ENCODE data around the gene PRKAG2. TPM values are rescaled to one million over a fixed set of nuclear protein-coding genes. Genes with fewer than 3 reads are reported as not detected.

The PRKAG2 gene
- total RNA-seq, 1 experiment from 2014 or later: 28.2 TPM

- H3K27me3 ChIP-seq (replicated peaks): no peaks in the 10 kb centered on the region
- no peaks in the 10 kb centered on the region for H3K9me3 ChIP-seq (replicated peaks)
These were observed 369.1 kb downstream of the PRKAG2 start for GRCh38 chr7:151507806-151508205.

GRCh38 chr7:151506901-151507382 lies 370.0 kb downstream of the PRKAG2 start:
- Histone ChIP-seq H3K9me3 (replicated peaks) (no peaks in the 10 kb centered on the region), H3K4me3 (no peak overlapping the region), H3K36me3 (peaks cover 9% of the 10 kb centered on the region), H3K4me1 (replicated peaks) (peaks cover 21% of the 10 kb centered on the region), H3K27me3 (replicated peaks) (no peaks in the 10 kb centered on the region), H3K27ac (no peak overlapping the region)
- no peak for DNase-seq (ENCODE audit: low read depth in 1 of 2, low spot score in 2 of 2)

More at GRCh38 chr7:151507806-151508205, 369.1 kb downstream of the PRKAG2 start:
- Histone ChIP-seq H3K4me1 (replicated peaks) (peaks cover 21% of the 10 kb centered on the region), H3K27ac (no peak overlapping the region), H3K36me3 (peaks cover 14% of the 10 kb centered on the region), H3K4me3 (no peak overlapping the region)
- DNase-seq (ENCODE audit: low read depth in 1 of 2, low spot score in 2 of 2): no peak

Other genes with a start within 250 kb of the PRKAG2 start
- gene GALNTL5, start 79.3 kb upstream of the PRKAG2 start, total RNA-seq (2014; rRNA removed; shearing (Covaris generic)): not detected in 2 replicates
- 42.9 and 48.8 TPM in 2 replicates for gene GALNT11, start 148.6 kb upstream of the PRKAG2 start, total RNA-seq (2014; rRNA removed; shearing (Covaris generic))